Activated CD4-positive, alpha-beta memory T cell treated with anti-CD3 and anti-CD28 coated beads for 36 hours (primary cell): ENCODE data around the gene GIT2. TPM values are rescaled to one million over a fixed set of nuclear protein-coding genes. Genes with fewer than 3 reads are reported as not detected.
"Not testable (repeated sequence)": the region's sequence is repeated elsewhere in the genome, so short reads cannot be mapped to it uniquely, and the experiment has no call there.

Experiments used
- CTCF ChIA-PET: fragments of 350-600 bp; sonication (Branson Sonifier 250); formaldehyde crosslinking; loops from one replicate; lab custom pipeline; 2021; ENCODE audit warnings: antibody characterized with exemption, inconsistent platforms; lab: Charles Lee
- POLR2A ChIA-PET: fragments of 350-600 bp; sonication (Branson Sonifier 250); formaldehyde crosslinking; loops from one replicate; lab custom pipeline; 2021; ENCODE audit warnings: antibody characterized with exemption; lab: Charles Lee
- DNase-seq: peaks from one replicate; pipeline ENCODE4 v3.0.0-alpha.2; 2020
- H3K27ac Mint-ChIP-seq: one replicate; pipeline ENCODE4 v1.8.0; 2021; ENCODE audit warnings: mixed read lengths
- H3K27me3 Mint-ChIP-seq: one replicate; pipeline ENCODE4 v1.8.0; 2021; ENCODE audit warnings: mixed read lengths
- H3K36me3 Mint-ChIP-seq: one replicate; pipeline ENCODE4 v1.8.0; 2021; ENCODE audit warnings: mixed read lengths
- H3K4me1 Mint-ChIP-seq: one replicate; pipeline ENCODE4 v1.8.0; 2021; ENCODE audit warnings: low read depth, mixed read lengths
- H3K4me3 Mint-ChIP-seq: one replicate; pipeline ENCODE4 v1.8.0; 2021; ENCODE audit warnings: mild to moderate bottlenecking, mixed read lengths
- H3K9me3 Mint-ChIP-seq: one replicate; pipeline ENCODE4 v1.8.0; 2021; ENCODE audit warnings: mixed read lengths
- intact Hi-C: fragments of 100-400 bp; cut with micrococcal nuclease; formaldehyde crosslinking; loops from one replicate; pipeline ENCODE4 v1.15.1; 2023
- total RNA-seq, 2 experiments: library from RNA; stranded (reverse); gene quantifications; one replicate each; pipeline ENCODE4 v1.2.3, GENCODE V29; 2021

Gene GIT2
- total RNA-seq, 2 experiments from 2014 or later: 52.1 to 56.7 TPM

GRCh38 chr12:109944561-109945359, 51.4 kb downstream of the GIT2 start:
- DNase-seq: no peak
- H3K36me3 Mint-ChIP-seq: peaks cover 27% of the 10 kb centered on the region
- H3K9me3 Mint-ChIP-seq: no peaks in the 10 kb centered on the region

GRCh38 chr12:109943811-109944210, 52.4 kb downstream of the GIT2 start:
- ChIA-PET POLR2A (no interaction called here), CTCF (no interaction called here)
- H3K27ac Mint-ChIP-seq: no peak overlapping the region
- intact Hi-C loops: no loop called here
- H3K36me3 Mint-ChIP-seq: peaks cover 27% of the 10 kb centered on the region
- no peak overlapping the region for H3K4me3 Mint-ChIP-seq
- H3K9me3 Mint-ChIP-seq: no peaks in the 10 kb centered on the region
- H3K27me3 Mint-ChIP-seq: no peaks in the 10 kb centered on the region
- no peak for DNase-seq
- peaks cover 27% of the 10 kb centered on the region for H3K4me1 Mint-ChIP-seq

More at GRCh38 chr12:109944561-109945359, 51.4 kb downstream of the GIT2 start:
- ChIA-PET CTCF (no interaction called here), POLR2A (interaction anchor here (0.7 kb wide), 1 partner anchor 508 kb away, joined by 3 read pairs; no protein-coding TSS in a partner anchor)
- Mint-ChIP-seq H3K4me1 (peaks cover 27% of the 10 kb centered on the region), H3K27ac (no peak overlapping the region), H3K4me3 (no peak overlapping the region), H3K27me3 (no peaks in the 10 kb centered on the region)
- intact Hi-C loops: no loop called here

DNA sequence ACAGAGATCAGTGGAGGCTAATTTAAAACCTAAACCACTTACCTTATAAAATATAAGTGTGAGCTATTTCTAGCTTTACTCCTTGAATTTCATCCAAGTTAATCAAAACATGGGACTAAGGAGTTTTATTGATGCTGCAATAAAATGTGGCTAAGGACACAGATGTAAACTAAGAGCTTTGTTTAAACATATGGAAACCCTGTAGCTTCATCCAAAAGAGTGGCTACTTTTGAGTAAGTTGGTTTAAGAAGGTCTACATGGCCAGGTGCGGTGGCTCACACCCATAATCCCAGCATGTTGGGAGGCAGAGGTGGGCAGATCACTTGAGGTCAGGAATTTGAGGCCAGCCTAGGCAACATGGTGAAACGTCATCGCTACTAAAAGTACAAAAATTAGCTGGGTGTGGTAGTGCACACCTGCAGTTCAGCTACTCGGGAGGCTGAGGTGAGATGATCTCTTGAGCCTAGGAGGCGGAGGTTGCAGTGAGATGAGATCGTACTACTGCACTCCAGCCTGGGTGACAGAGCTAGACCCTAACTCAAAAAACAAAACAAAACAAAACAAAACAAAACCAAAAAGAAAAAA, 55.7 kb downstream of the GIT2 start:
- ChIA-PET POLR2A (no interaction called here), CTCF (interaction anchor here (0.6 to 0.8 kb wide), 2 partner anchors 95 to 237 kb away, joined by 3 read pairs; no protein-coding TSS in a partner anchor)
- intact Hi-C loops: no loop called here
- DNase-seq: no peak
- H3K4me1 Mint-ChIP-seq: peaks cover 4% of the 10 kb centered on the region
- no peaks in the 10 kb centered on the region for H3K9me3 Mint-ChIP-seq
- no peak overlapping the region for H3K27ac Mint-ChIP-seq
- H3K4me3 Mint-ChIP-seq: no peak overlapping the region
- no peaks in the 10 kb centered on the region for H3K27me3 Mint-ChIP-seq
- H3K36me3 Mint-ChIP-seq: peaks cover 29% of the 10 kb centered on the region

DNA sequence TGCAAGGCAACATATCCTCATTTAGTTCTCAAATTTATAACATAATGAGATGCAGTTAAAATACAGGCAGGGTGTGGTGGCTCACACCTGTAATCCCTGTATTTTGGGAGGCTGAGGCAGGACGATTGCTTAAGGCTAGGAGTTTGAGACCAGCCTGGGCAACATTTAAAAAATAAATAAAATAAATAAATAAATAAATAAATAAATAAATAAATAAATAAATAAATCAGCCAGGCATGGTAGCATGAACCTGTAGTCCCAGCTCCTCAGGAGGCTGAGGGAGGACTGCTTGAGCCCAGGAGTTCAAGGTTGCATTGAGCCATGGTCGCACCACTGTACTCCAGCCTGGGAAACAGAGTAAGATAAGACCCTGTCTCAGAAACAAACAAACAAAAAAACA, 56.7 kb downstream of the GIT2 start:
- Mint-ChIP-seq H3K27ac (no peak overlapping the region), H3K9me3 (no peaks in the 10 kb centered on the region), H3K4me1 (no peaks in the 10 kb centered on the region), H3K27me3 (no peaks in the 10 kb centered on the region), H3K36me3 (peaks cover 21% of the 10 kb centered on the region), H3K4me3 (no peak overlapping the region)
- CTCF ChIA-PET: no interaction called here
- intact Hi-C loops: no loop called here
- POLR2A ChIA-PET: no interaction called here
- no peak for DNase-seq

- H3K4me1 Mint-ChIP-seq: no peaks in the 10 kb centered on the region
- peaks cover 23% of the 10 kb centered on the region for H3K36me3 Mint-ChIP-seq
- intact Hi-C loops: no loop called here
- POLR2A ChIA-PET: no interaction called here
- H3K9me3 Mint-ChIP-seq: no peaks in the 10 kb centered on the region
- CTCF ChIA-PET: no interaction called here
- no peak overlapping the region for H3K27ac Mint-ChIP-seq
- H3K4me3 Mint-ChIP-seq: no peak overlapping the region
- H3K27me3 Mint-ChIP-seq: no peaks in the 10 kb centered on the region
- no peak for DNase-seq
These were observed 57.2 kb downstream of the GIT2 start for GRCh38 chr12:109938947-109939346.

GRCh38 chr12:109937371-109937770, 58.8 kb downstream of the GIT2 start:
- Mint-ChIP-seq H3K9me3 (no peaks in the 10 kb centered on the region), H3K27ac (no peak overlapping the region), H3K4me1 (no peaks in the 10 kb centered on the region), H3K4me3 (no peak overlapping the region), H3K36me3 (peaks cover 27% of the 10 kb centered on the region), H3K27me3 (no peaks in the 10 kb centered on the region)
- ChIA-PET CTCF (interaction anchor here (1.4 kb wide), 1 partner anchor 84 kb away, joined by 3 read pairs; no protein-coding TSS in a partner anchor), POLR2A (no interaction called here)
- intact Hi-C loops: no loop called here
- no peak for DNase-seq

- CTCF ChIA-PET: interaction anchor here (0.9 to 1.1 kb wide), 4 partner anchors 16 to 140 kb away, joined by 3 to 4 read pairs (median 3); no protein-coding TSS in a partner anchor
- Mint-ChIP-seq H3K27me3 (no peaks in the 10 kb centered on the region), H3K9me3 (no peaks in the 10 kb centered on the region), H3K4me3 (no peak overlapping the region), H3K36me3 (peaks cover 29% of the 10 kb centered on the region), H3K4me1 (no peaks in the 10 kb centered on the region), H3K27ac (no peak overlapping the region)
- DNase-seq: peak; percentile 46
- POLR2A ChIA-PET: no interaction called here
- intact Hi-C loops: no loop called here
These were observed 62.1 kb downstream of the GIT2 start for GRCh38 chr12:109934026-109934425.

- ChIA-PET CTCF (interaction anchor here (1.1 to 1.3 kb wide), 2 partner anchors 91 to 129 kb away, joined by 3 to 4 read pairs; no protein-coding TSS in a partner anchor), POLR2A (no interaction called here)
- no peak for DNase-seq
- no peak overlapping the region for H3K27ac Mint-ChIP-seq
- no peaks in the 10 kb centered on the region for H3K4me1 Mint-ChIP-seq
- intact Hi-C loops: no loop called here
- no peak overlapping the region for H3K4me3 Mint-ChIP-seq
- H3K9me3 Mint-ChIP-seq: no peaks in the 10 kb centered on the region
- H3K27me3 Mint-ChIP-seq: no peaks in the 10 kb centered on the region
- peaks cover 25% of the 10 kb centered on the region for H3K36me3 Mint-ChIP-seq
These were observed 63.2 kb downstream of the GIT2 start for GRCh38 chr12:109932878-109933503.

DNA sequence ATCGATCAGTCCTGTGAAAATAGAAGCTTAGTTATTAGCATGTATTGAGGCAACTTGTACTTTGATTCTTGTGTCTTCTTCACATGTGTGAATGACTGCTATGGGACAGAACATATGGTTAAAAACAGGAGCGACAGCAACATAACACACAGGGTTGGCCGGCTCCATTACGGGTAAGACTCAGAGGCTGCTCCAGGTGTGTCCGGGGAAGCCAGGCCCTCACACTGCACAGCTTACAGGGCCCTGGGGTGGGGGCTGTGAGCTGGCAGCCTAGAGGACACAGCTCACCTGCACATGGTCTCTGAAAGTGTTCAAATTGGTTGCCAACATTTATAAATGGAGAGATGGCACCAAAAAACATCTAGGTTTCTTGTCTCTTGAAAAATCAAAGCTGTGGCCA, 65.0 kb downstream of the GIT2 start:
- intact Hi-C loops: no loop called here

GRCh38 chr12:109930028-109930800, 66.0 kb downstream of the GIT2 start:
- intact Hi-C loops: no loop called here
- no peak for DNase-seq
- H3K4me3 Mint-ChIP-seq: no peak overlapping the region
- ChIA-PET CTCF (interaction anchor here (5.9 kb wide), 1 partner anchor 77 kb away, joined by 41 read pairs; no protein-coding TSS in a partner anchor), POLR2A (no interaction called here)
- H3K27ac Mint-ChIP-seq: no peak overlapping the region
- H3K27me3 Mint-ChIP-seq: no peaks in the 10 kb centered on the region
- H3K4me1 Mint-ChIP-seq: no peaks in the 10 kb centered on the region
- H3K9me3 Mint-ChIP-seq: no peaks in the 10 kb centered on the region
- peaks cover 12% of the 10 kb centered on the region for H3K36me3 Mint-ChIP-seq

More for the DNA sequence above, 65.0 kb downstream of the GIT2 start:
- H3K4me1 Mint-ChIP-seq: no peaks in the 10 kb centered on the region
- ChIA-PET CTCF (interaction anchor here (0.9 to 1.9 kb wide), 3 partner anchors 30 to 500 kb away, joined by 3 to 5 read pairs (median 3); no protein-coding TSS in a partner anchor), POLR2A (no interaction called here)
- no peak overlapping the region for H3K27ac Mint-ChIP-seq
- no peak overlapping the region for H3K4me3 Mint-ChIP-seq
- H3K36me3 Mint-ChIP-seq: peaks cover 18% of the 10 kb centered on the region
- no peaks in the 10 kb centered on the region for H3K9me3 Mint-ChIP-seq
- no peak for DNase-seq
- H3K27me3 Mint-ChIP-seq: no peaks in the 10 kb centered on the region

DNA sequence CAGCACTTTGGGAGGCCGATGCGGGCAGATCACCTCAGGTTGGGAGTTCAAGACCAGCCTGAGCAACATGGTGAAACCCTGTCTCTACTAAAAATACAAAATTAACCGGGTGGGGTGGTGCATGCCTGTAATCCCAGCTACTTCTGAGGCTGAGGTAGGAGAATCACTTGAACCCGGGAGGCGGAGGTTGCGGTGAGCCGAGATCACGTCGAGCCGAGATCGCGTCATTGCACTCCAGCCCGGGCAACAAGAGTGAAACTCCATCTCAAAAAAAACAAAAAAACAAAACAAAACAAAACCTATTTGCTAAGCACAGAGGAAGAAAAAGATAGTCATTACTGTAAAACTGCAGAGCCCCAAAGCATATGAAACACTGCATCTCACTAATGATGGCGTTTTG, 66.8 kb downstream of the GIT2 start:
- H3K27ac Mint-ChIP-seq, H3K27me3 Mint-ChIP-seq, intact Hi-C loops, H3K9me3 Mint-ChIP-seq, H3K4me1 Mint-ChIP-seq, H3K4me3 Mint-ChIP-seq, POLR2A ChIA-PET, DNase-seq: not testable (repeated sequence)
- H3K36me3 Mint-ChIP-seq: peaks cover 12% of the 10 kb centered on the region
- CTCF ChIA-PET: interaction anchor here (0.6 to 5.9 kb wide), 3 partner anchors 26 to 84 kb away, joined by 3 to 41 read pairs (median 9); no protein-coding TSS in a partner anchor
